ENCODE data around the gene AARS1. TPM values are rescaled to one million over a fixed set of nuclear protein-coding genes. Genes with fewer than 3 reads are reported as not detected.
"Not testable (repeated sequence)": the region's sequence is repeated elsewhere in the genome, so short reads cannot be mapped to it uniquely, and the experiment has no call there.

AARS1 gene
- total RNA-seq, 2 donors from 2014 or later: 49.3 to 72.8 TPM

GRCh38 chr16:70294385-70295025 lies 5.2 kb upstream of the AARS1 start:
- peaks cover 8% of the 10 kb centered on the region for H3K4me1 ChIP-seq
- no peak overlapping the region for H3K4me3 ChIP-seq
- H3K9me3 ChIP-seq: no peaks in the 10 kb centered on the region
- H3K27ac ChIP-seq: no peak overlapping the region
- intact Hi-C loops (cut with DNase I): loop anchor here (10.0 kb wide), 1 partner anchor 50 kb away; the partner anchor contains the start of gene DDX19A
- TF ChIP-seq CTCF (IDR thresholded peaks at IDR 0.05): no peak
- no peak for TF ChIP-seq POLR2A (IDR thresholded peaks at IDR 0.05)
- ATAC-seq (no peak), DNase-seq (no peak)
- H3K36me3 ChIP-seq (replicated peaks in 1 of 2; ENCODE audit: insufficient read depth in 1 of 2, low read depth in 2 of 2): no peaks in the 10 kb centered on the region
- 93% methylated on average over 22 to 23 of the region's 28 CpGs for WGBS, 2 donors
- H3K27me3 ChIP-seq: no peaks in the 10 kb centered on the region

GRCh38 chr16:70292148-70292547 lies 2.8 kb upstream of the AARS1 start:
- 46 to 48% methylated on average over 11 of the region's 11 CpGs for WGBS, 2 donors
- Histone ChIP-seq H3K27ac (peak overlapping the region in 3 of 4 donors; percentile 12 to 43 (median 35)), H3K4me1 (peaks cover 16% of the 10 kb centered on the region)
- H3K27me3 ChIP-seq; H3K36me3 ChIP-seq (replicated peaks in 1 of 2; ENCODE audit: insufficient read depth in 1 of 2, low read depth in 2 of 2); H3K4me3 ChIP-seq; H3K9me3 ChIP-seq; ATAC-seq; DNase-seq: not testable (repeated sequence)
- intact Hi-C loops (cut with DNase I): loop anchor here (10.0 kb wide), 1 partner anchor 53 kb away; the partner anchor contains the start of gene DDX19A

GRCh38 chr16:70290949-70291519 lies 1.7 kb upstream of the AARS1 start:
- TF ChIP-seq POLR2A (IDR thresholded peaks at IDR 0.05) (no peak), CTCF (IDR thresholded peaks at IDR 0.05) (no peak)
- no peak overlapping the region for H3K4me3 ChIP-seq
- no peak overlapping the region for H3K27ac ChIP-seq
- no peaks in the 10 kb centered on the region for H3K36me3 ChIP-seq (replicated peaks in 1 of 2; ENCODE audit: insufficient read depth in 1 of 2, low read depth in 2 of 2)
- intact Hi-C loops (cut with DNase I): loop anchor here (10.0 kb wide), 1 partner anchor 54 kb away; the partner anchor contains the start of gene DDX19A
- peaks cover 17% of the 10 kb centered on the region for H3K4me1 ChIP-seq
- H3K9me3 ChIP-seq: no peaks in the 10 kb centered on the region
- DNase-seq: no peak
- ATAC-seq: no peak
- H3K27me3 ChIP-seq: no peaks in the 10 kb centered on the region

GRCh38 chr16:70287304-70287971 lies 1.9 kb downstream of the AARS1 start:
- H3K9me3 ChIP-seq; H3K27me3 ChIP-seq; H3K36me3 ChIP-seq (replicated peaks in 1 of 2; ENCODE audit: insufficient read depth in 1 of 2, low read depth in 2 of 2); ATAC-seq; DNase-seq; H3K4me3 ChIP-seq; intact Hi-C loops (cut with DNase I): not testable (repeated sequence)
- Histone ChIP-seq H3K27ac (peak overlapping the region in 3 of 4 donors; percentile 90 to 98 (median 98)), H3K4me1 (peaks cover 31% of the 10 kb centered on the region)
- WGBS, 2 donors: 75 to 86% methylated on average over 17 of the region's 17 CpGs

- WGBS, 2 donors: 81 to 100% methylated on average over 1 of the region's 1 CpG
- Histone ChIP-seq H3K9me3 (no peaks in the 10 kb centered on the region), H3K36me3 (replicated peaks in 1 of 2; ENCODE audit: insufficient read depth in 1 of 2, low read depth in 2 of 2) (peaks cover 18 to 45% of the 10 kb centered on the region in 2 donors), H3K4me1 (no peaks in the 10 kb centered on the region), H3K4me3 (no peak overlapping the region), H3K27ac (no peak overlapping the region), H3K27me3 (no peaks in the 10 kb centered on the region)
- intact Hi-C loops (cut with DNase I): no loop called here
- DNase-seq (no peak), ATAC-seq (no peak)
- TF ChIP-seq POLR2A (IDR thresholded peaks at IDR 0.05): no peak
- TF ChIP-seq CTCF (IDR thresholded peaks at IDR 0.05): no peak
Measured at GRCh38 chr16:70276392-70276791, 12.9 kb downstream of the AARS1 start.

Data from body of pancreas (tissue), 4 donors.